A673 (cell line): ENCODE results near the gene GRIK5. TPM values are rescaled to one million over a fixed set of nuclear protein-coding genes. Genes with fewer than 3 reads are reported as not detected.

ENCODE experiments used
- BruUV-seq: library from RNA; stranded (reverse); fragments of 400-500 nt; replicated peaks from 2 replicates; lab custom pipeline; 2021; lab: Mats Ljungman, UMichigan
- CTCF ChIA-PET: fragments of 300-600 bp; sonication (Branson Sonifier 250); formaldehyde crosslinking; loops from one replicate; lab custom pipeline; 2022; ENCODE audit warnings: antibody characterized with exemption; lab: Charles Lee
- POLR2A ChIA-PET: fragments of 300-600 bp; sonication (Branson Sonifier 250); formaldehyde crosslinking; loops from one replicate; lab custom pipeline; 2022; ENCODE audit warnings: antibody characterized with exemption; ENCODE audit not compliant: low non-redundant PET; lab: Charles Lee
- DNase-seq: peaks from one replicate; pipeline ENCODE4 v3.0.0-alpha.2; 2015; ENCODE audit warnings: low spot score
- H3K27ac ChIP-seq: fragments of 200-600 bp; sonication (generic); 2 replicates; pipeline ENCODE4 v1.5.1; 2016; ENCODE audit warnings: mixed run types, low read depth, mild to moderate bottlenecking, mixed read lengths, antibody characterized with exemption, low read length; ENCODE audit not compliant: poor library complexity, severe bottlenecking
- H3K27me3 ChIP-seq: fragments of 200-600 bp; sonication (generic); replicated peaks from 2 replicates; pipeline ENCODE4 v1.6.1; 2017; ENCODE audit warnings: mixed run types, low read depth, mild to moderate bottlenecking, mixed read lengths, antibody characterized with exemption, low read length; ENCODE audit not compliant: insufficient read depth, poor library complexity
- H3K36me3 ChIP-seq: fragments of 200-600 bp; sonication (generic); 2 replicates; pipeline ENCODE4 v1.6.1; 2016; ENCODE audit warnings: mixed run types, mild to moderate bottlenecking, mixed read lengths, antibody characterized with exemption, low read length; ENCODE audit not compliant: insufficient read depth, poor library complexity, severe bottlenecking
- H3K4me1 ChIP-seq: fragments of 200-600 bp; sonication (generic); 2 replicates; pipeline ENCODE4 v1.6.1; 2017; ENCODE audit warnings: mixed run types, mild to moderate bottlenecking, mixed read lengths, antibody characterized with exemption, low read length; ENCODE audit not compliant: insufficient read depth, poor library complexity, severe bottlenecking
- H3K4me3 ChIP-seq: fragments of 200-600 bp; sonication (generic); 2 replicates; pipeline ENCODE4 v1.5.1; 2016; ENCODE audit warnings: low read depth, mixed run types, mild to moderate bottlenecking, mixed read lengths, low read length; ENCODE audit not compliant: poor library complexity, severe bottlenecking
- H3K9me3 ChIP-seq: fragments of 200-600 bp; sonication (generic); 2 replicates; pipeline ENCODE4 v1.6.1; 2016; ENCODE audit warnings: mixed run types, low read depth, mild to moderate bottlenecking, mixed read lengths, antibody characterized with exemption, low read length; ENCODE audit not compliant: poor library complexity, severe bottlenecking
- CTCF ChIP-seq: fragments of 300-800, 200-600 bp; sonication (generic); conservative IDR thresholded peaks from 2 replicates; pipeline ENCODE4 v1.5.1; 2017; ENCODE audit warnings: low read depth, mild to moderate bottlenecking, antibody characterized with exemption, low read length, moderate library complexity, mixed read lengths
- EZH2 ChIP-seq: fragments of 200-600 bp; sonication (generic); IDR thresholded peaks from 2 replicates; pipeline ENCODE4 v1.6.1; 2017; ENCODE audit warnings: borderline replicate concordance, low read depth, mild to moderate bottlenecking, mixed read lengths, antibody characterized with exemption, low read length; ENCODE audit not compliant: poor library complexity, severe bottlenecking
- intact Hi-C: fragments of 100-400 bp; cut with micrococcal nuclease; formaldehyde crosslinking; loops from one replicate; pipeline ENCODE4 v1.10.0; 2022; ENCODE audit not compliant: unreplicated experiment
- total RNA-seq: library from RNA; stranded (reverse); gene quantifications from 2 replicates; pipeline ENCODE4 v1.2.3, GENCODE V29; 2021

GRIK5 gene
- total RNA-seq, 1 experiment from 2014 or later, result 24.0 TPM

- no peak for TF ChIP-seq CTCF
- TF ChIP-seq EZH2, result no peak
- CTCF ChIA-PET, result no interaction called here
Measured at GRCh38 chr19:42006569-42006968, 63.4 kb downstream of the GRIK5 start.

GRCh38 chr19:42005504-42005903, 64.5 kb downstream of the GRIK5 start:
- Histone ChIP-seq H3K27me3 (peaks cover 5% of the 10 kb centered on the region), H3K27ac (no peak overlapping the region), H3K4me1 (peaks cover 8% of the 10 kb centered on the region), H3K4me3 (no peak overlapping the region), H3K36me3 (no peaks in the 10 kb centered on the region), H3K9me3 (no peaks in the 10 kb centered on the region)
- POLR2A ChIA-PET, result no interaction called here
- no TSS peak for BruUV-seq
- DNase-seq, result no peak
- no peak for TF ChIP-seq EZH2
- no peak for TF ChIP-seq CTCF
- intact Hi-C loops, result no loop called here
- CTCF ChIA-PET, result no interaction called here

More at GRCh38 chr19:42006569-42006968, 63.4 kb downstream of the GRIK5 start:
- DNase-seq, result no peak
- H3K36me3 ChIP-seq, result no peaks in the 10 kb centered on the region
- BruUV-seq, result no TSS peak
- no peaks in the 10 kb centered on the region for H3K27me3 ChIP-seq
- H3K4me3 ChIP-seq, result no peak overlapping the region
- H3K27ac ChIP-seq, result no peak overlapping the region
- intact Hi-C loops, result no loop called here
- POLR2A ChIA-PET, result no interaction called here
- peaks cover 14% of the 10 kb centered on the region for H3K4me1 ChIP-seq
- no peaks in the 10 kb centered on the region for H3K9me3 ChIP-seq

- POLR2A ChIA-PET, result no interaction called here
- CTCF ChIA-PET, result interaction anchor here (0.6 kb wide), 1 partner anchor 395 kb away, joined by 5 read pairs; no protein-coding TSS in a partner anchor
- Histone ChIP-seq H3K36me3 (no peaks in the 10 kb centered on the region), H3K4me1 (no peaks in the 10 kb centered on the region), H3K27ac (no peak overlapping the region), H3K27me3 (peaks cover 20% of the 10 kb centered on the region), H3K4me3 (no peak overlapping the region), H3K9me3 (no peaks in the 10 kb centered on the region)
- no peak for TF ChIP-seq EZH2
- no peak for TF ChIP-seq CTCF
- DNase-seq, result no peak
- BruUV-seq, result no TSS peak
- intact Hi-C loops, result no loop called here
Measured at GRCh38 chr19:42003506-42004294, 66.3 kb downstream of the GRIK5 start.
